ENCODE data around the gene PDP2.

The PDP2 gene

GRCh38 chr16:66940236-66940635 lies 59.9 kb downstream of the PDP2 start:
- Histone ChIP-seq H3K27me3 (ENCODE audit: low read depth, low read length) (no peaks in the 10 kb centered on the region), H3K4me2 (ENCODE audit: low read length) (no peak overlapping the region), H3K36me3 (replicated peaks; ENCODE audit: low read depth, low read length) (peaks cover 16% of the 10 kb centered on the region), H3K79me2 (ENCODE audit: low read length) (peaks cover 17% of the 10 kb centered on the region), H3K4me1 (ENCODE audit: low read length) (peaks cover 4% of the 10 kb centered on the region), H2AFZ (ENCODE audit: low read depth, low read length) (no peak overlapping the region), H3K4me3 (ENCODE audit: low read length) (no peak overlapping the region), H4K20me1 (ENCODE audit: insufficient read depth, low read length) (0 out of 2 replicates have a peak, but pooled peaks cover 3% of the 10 kb centered on the region), H3K9me3 (ENCODE audit: insufficient read depth, low read length) (no peaks in the 10 kb centered on the region), H3K27ac (ENCODE audit: low read length) (no peak overlapping the region), H3K9ac (ENCODE audit: low read length) (no peak overlapping the region)
- TF ChIP-seq EZH2phosphoT487 (IDR thresholded peaks at IDR 0.05; ENCODE audit: low read depth) = no peak
- TF ChIP-seq, protein P1, sequence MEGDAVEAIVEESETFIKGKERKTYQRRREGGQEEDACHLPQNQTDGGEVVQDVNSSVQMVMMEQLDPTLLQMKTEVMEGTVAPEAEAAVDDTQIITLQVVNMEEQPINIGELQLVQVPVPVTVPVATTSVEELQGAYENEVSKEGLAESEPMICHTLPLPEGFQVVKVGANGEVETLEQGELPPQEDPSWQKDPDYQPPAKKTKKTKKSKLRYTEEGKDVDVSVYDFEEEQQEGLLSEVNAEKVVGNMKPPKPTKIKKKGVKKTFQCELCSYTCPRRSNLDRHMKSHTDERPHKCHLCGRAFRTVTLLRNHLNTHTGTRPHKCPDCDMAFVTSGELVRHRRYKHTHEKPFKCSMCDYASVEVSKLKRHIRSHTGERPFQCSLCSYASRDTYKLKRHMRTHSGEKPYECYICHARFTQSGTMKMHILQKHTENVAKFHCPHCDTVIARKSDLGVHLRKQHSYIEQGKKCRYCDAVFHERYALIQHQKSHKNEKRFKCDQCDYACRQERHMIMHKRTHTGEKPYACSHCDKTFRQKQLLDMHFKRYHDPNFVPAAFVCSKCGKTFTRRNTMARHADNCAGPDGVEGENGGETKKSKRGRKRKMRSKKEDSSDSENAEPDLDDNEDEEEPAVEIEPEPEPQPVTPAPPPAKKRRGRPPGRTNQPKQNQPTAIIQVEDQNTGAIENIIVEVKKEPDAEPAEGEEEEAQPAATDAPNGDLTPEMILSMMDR (IDR thresholded peaks at IDR 0.05; ENCODE audit: low read depth, low read length) = no peak
